HCT116 (cell line): Measurements from ENCODE around the gene ECE2. TPM values are rescaled to one million over a fixed set of nuclear protein-coding genes. Genes with fewer than 3 reads are reported as not detected.

Experiments
- ATAC-seq: fragments of 200-7000 bp; cut with Tn5 transposase; 2 replicates; pipeline ENCODE4 v1.9.1; 2020; ENCODE audit warnings: mild to moderate bottlenecking, moderate library complexity
- BruUV-seq: library from RNA; stranded (reverse); fragments of 400-500 nt; replicated peaks from 2 replicates; lab custom pipeline; 2021; lab: Mats Ljungman, UMichigan
- CTCF ChIA-PET: fragments of 300-600 bp; sonication (Branson Sonifier 250); formaldehyde crosslinking; loops from one replicate; lab custom pipeline; 2021; ENCODE audit warnings: antibody characterized with exemption; lab: Charles Lee
- POLR2A ChIA-PET: fragments of 300-600, 350-600 bp; sonication (Branson Sonifier 250); formaldehyde crosslinking; loops from one replicate; lab custom pipeline; 2021; ENCODE audit warnings: antibody characterized with exemption; lab: Charles Lee
- RAD21 ChIA-PET, 2 experiments: fragments of 300-600 bp; sonication (Branson Sonifier 250); formaldehyde crosslinking; loops; one replicate each; lab custom pipeline; 2023; ENCODE audit warnings: low total read pairs in 2 of 2; ENCODE audit not compliant: uncharacterized antibody in 2 of 2, unreplicated experiment in 2 of 2, low non-redundant PET in 1 of 2; lab: Charles Lee
- DNase-seq: peaks from one replicate; pipeline ENCODE4 v3.0.0-alpha.2; 2010; ENCODE audit warnings: low read depth, low spot score
- H2AFZ ChIP-seq: fragments of 200-600 bp; shearing (Covaris generic), sonication (generic); 2 replicates; pipeline ENCODE4 v1.6.1; 2017; ENCODE audit warnings: low read depth, mixed run types, mixed read lengths, antibody characterized with exemption, low read length; ENCODE audit not compliant: poor library complexity, severe bottlenecking
- H3K27ac ChIP-seq: 2 replicates; pipeline ENCODE4 v1.5.1; 2012; ENCODE audit warnings: low read depth, low read length
- H3K27me3 ChIP-seq: fragments of 200-600 bp; sonication (generic); 2 replicates; pipeline ENCODE4 v1.6.1; 2016; ENCODE audit warnings: mixed run types, low read length, mixed read lengths; ENCODE audit not compliant: insufficient read depth
- H3K36me3 ChIP-seq, 2 experiments: fragments of 200-500 bp in 1 of 2; fragments of 200-600 bp in 1 of 2; sonication (Bioruptor generic) in 1 of 2; sonication (generic) in 1 of 2; 2 replicates each; pipeline versions ENCODE4 v1.5.1 to v1.6.1; 2014 to 2016; ENCODE audit warnings: low read length in 2 of 2, inconsistent platforms in 1 of 2, mixed read lengths in 1 of 2, mixed run types in 1 of 2; ENCODE audit not compliant: insufficient read depth in 2 of 2, control insufficient read depth in 1 of 2
- H3K4me1 ChIP-seq, 2 experiments: fragments of 200-600 bp in 1 of 2; sonication (generic) in 1 of 2; 2 replicates each; pipeline versions ENCODE4 v1.5.1 to v1.6.1; 2012 to 2017; ENCODE audit warnings: low read length in 2 of 2, inconsistent platforms in 1 of 2, mild to moderate bottlenecking in 1 of 2, mixed read lengths in 1 of 2, mixed run types in 1 of 2, moderate library complexity in 1 of 2; ENCODE audit not compliant: insufficient read depth in 2 of 2, control insufficient read depth in 1 of 2
- H3K4me2 ChIP-seq: fragments of 200-600 bp; sonication (generic); 2 replicates; pipeline ENCODE4 v1.6.1; 2017; ENCODE audit warnings: mixed run types, low read length, mixed read lengths
- H3K4me3 ChIP-seq, 2 experiments: fragments of 200-600 bp in 1 of 2; sonication (generic) in 1 of 2; replicated peaks in 1 of 2; 2 replicates each; pipeline ENCODE4 v1.5.1; 2011 to 2016; ENCODE audit warnings: low read length in 2 of 2, control low read depth in 1 of 2, low read depth in 1 of 2, mild to moderate bottlenecking in 1 of 2, mixed read lengths in 1 of 2, mixed run types in 1 of 2
- H3K79me2 ChIP-seq: fragments of 200-600 bp; sonication (generic); 2 replicates; pipeline ENCODE4 v1.6.1; 2017; ENCODE audit warnings: mild to moderate bottlenecking, mixed run types, low read length, moderate library complexity, mixed read lengths; ENCODE audit not compliant: insufficient read depth
- H3K9ac ChIP-seq: fragments of 200-600 bp; sonication (generic); 2 replicates; pipeline ENCODE4 v1.6.1; 2016; ENCODE audit warnings: low read length, mixed read lengths
- H3K9me2 ChIP-seq: fragments of 200-600 bp; sonication (generic), shearing (Covaris generic); 2 replicates; pipeline ENCODE4 v1.6.1; 2017; ENCODE audit warnings: mixed run types, mild to moderate bottlenecking, moderate library complexity; ENCODE audit not compliant: insufficient read depth
- H3K9me3 ChIP-seq, 2 experiments: fragments of 200-500 bp in 1 of 2; fragments of 200-600 bp in 1 of 2; sonication (Bioruptor generic) in 1 of 2; sonication (generic) in 1 of 2; 2 replicates each; pipeline ENCODE4 v1.6.1; 2014 to 2017; ENCODE audit warnings: low read length in 2 of 2, mixed read lengths in 2 of 2, inconsistent platforms in 1 of 2, low read depth in 1 of 2, mild to moderate bottlenecking in 1 of 2, mixed run types in 1 of 2, moderate library complexity in 1 of 2; ENCODE audit not compliant: control insufficient read depth in 1 of 2, insufficient read depth in 1 of 2
- H4K20me1 ChIP-seq: fragments of 200-600 bp; sonication (generic), shearing (Covaris generic); 2 replicates; pipeline ENCODE4 v1.6.1; 2017; ENCODE audit warnings: mixed run types, mild to moderate bottlenecking, moderate library complexity; ENCODE audit not compliant: insufficient read depth
- CBX3 ChIP-seq: IDR thresholded peaks from 2 replicates; pipeline ENCODE4 v1.6.1; 2012; ENCODE audit warnings: low read depth
- EGR1 ChIP-seq: IDR thresholded peaks from 2 replicates; pipeline ENCODE4 v1.6.1; 2012; ENCODE audit warnings: low read depth
- EZH2 ChIP-seq: fragments of 200-600 bp; sonication (generic); IDR thresholded peaks from 2 replicates; pipeline ENCODE4 v1.6.1; 2017; ENCODE audit warnings: antibody characterized with exemption, mixed run types
- EZH2phosphoT487 ChIP-seq: fragments of 200-600 bp; IDR thresholded peaks from 2 replicates; pipeline ENCODE4 v1.6.1; 2018; ENCODE audit warnings: antibody characterized with exemption, borderline replicate concordance
- FOSL1 ChIP-seq: IDR thresholded peaks from 2 replicates; pipeline ENCODE4 v1.6.1; 2012; ENCODE audit warnings: low read depth
- JUND ChIP-seq: IDR thresholded peaks from 2 replicates; pipeline ENCODE4 v1.6.1; 2012
- POLR2A ChIP-seq: IDR thresholded peaks from 2 replicates; pipeline ENCODE4 v1.7.0; 2011; ENCODE audit warnings: borderline replicate concordance; ENCODE audit not compliant: insufficient read depth, insufficient read length; ENCODE audit errors: extremely low read depth
- POLR2AphosphoS5 ChIP-seq: IDR thresholded peaks from 2 replicates; pipeline ENCODE4 v1.6.1; 2011; ENCODE audit warnings: mild to moderate bottlenecking, low read depth, low read length, moderate library complexity
- SP1 ChIP-seq: IDR thresholded peaks from 2 replicates; pipeline ENCODE4 v1.6.1; 2012; ENCODE audit warnings: low read depth
- YY1 ChIP-seq: IDR thresholded peaks from 2 replicates; pipeline ENCODE4 v1.6.1; 2011; ENCODE audit warnings: low read length, low read depth, moderate library complexity, mild to moderate bottlenecking; ENCODE audit not compliant: insufficient replicate concordance; ENCODE audit errors: extremely low read depth
- ZNF274 ChIP-seq: fragments of 200-500 bp; sonication (Bioruptor generic); IDR thresholded peaks from 2 replicates; pipeline ENCODE4 v1.6.1; 2014; ENCODE audit warnings: mild to moderate bottlenecking, low read depth, low read length, inconsistent platforms
- intact Hi-C: fragments of 100-400 bp; cut with micrococcal nuclease; formaldehyde crosslinking; loops from 2 replicates; pipeline ENCODE4 v1.10.0; 2022
- total RNA-seq: library from RNA; stranded (reverse); gene quantifications from one replicate; pipeline ENCODE4 v1.2.1, GENCODE V29; 2021; ENCODE audit not compliant: unreplicated experiment
- TF ChIP-seq, protein P1 (sequence below), 3 experiments: fragments of 200-600 bp in 1 of 3; sonication (generic) in 1 of 3; IDR thresholded peaks in 2 of 3; conservative IDR thresholded peaks in 1 of 3; 2 replicates each; pipeline ENCODE4 v1.5.1; 2012 to 2017; ENCODE audit warnings: low read depth in 2 of 3, low read length in 2 of 3, antibody characterized with exemption in 1 of 3, borderline replicate concordance in 1 of 3, control low read depth in 1 of 3, mild to moderate bottlenecking in 1 of 3, mixed read lengths in 1 of 3, mixed run types in 1 of 3, moderate library complexity in 1 of 3; ENCODE audit not compliant: insufficient read depth in 1 of 3

The ECE2 gene
- total RNA-seq, 1 experiment from 2014 or later, result not detected

GRCh38 chr3:184249412-184250166 is 26.2 kb upstream of the ECE2 start, which contains the start of gene EEF1AKMT4 (continued):
- TF ChIP-seq CBX3, result no peak
- TF ChIP-seq EGR1, result no peak

DNA sequence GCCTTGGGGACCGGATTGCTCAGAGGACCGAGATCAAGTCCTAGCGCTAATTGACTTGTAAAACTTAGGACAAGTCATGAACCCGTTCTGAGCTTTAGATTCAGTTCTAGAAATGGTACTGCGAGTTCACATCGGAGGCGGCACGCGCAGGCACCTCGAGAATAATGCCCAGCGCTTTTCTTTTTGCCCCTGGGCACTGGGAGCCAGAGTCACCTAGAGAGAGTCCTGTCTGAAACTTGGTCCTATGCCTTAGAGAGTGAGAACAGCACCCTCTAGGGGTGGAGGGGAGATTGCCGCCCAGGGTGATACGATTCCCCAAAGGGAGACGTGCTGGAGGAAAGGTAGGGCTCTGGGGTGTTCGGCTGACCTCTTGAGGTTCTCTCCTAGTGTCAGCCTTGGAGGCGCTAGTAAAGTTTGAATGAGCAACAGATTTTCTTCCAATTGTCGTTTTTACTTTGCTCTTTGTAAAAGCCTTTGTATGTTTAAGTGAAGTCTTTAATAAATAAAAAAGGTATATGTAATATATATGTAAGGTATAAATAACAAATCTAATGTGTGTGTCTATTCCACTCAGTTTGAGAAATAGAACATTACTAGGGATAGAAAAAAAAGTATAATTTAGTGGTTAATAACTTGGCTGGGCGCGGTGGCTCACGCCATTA is 25.5 kb upstream of the ECE2 start:
- Histone ChIP-seq H3K4me1 (peaks cover 3 to 9% of the 10 kb centered on the region in 2 experiments; a peak in 2 of 4 replicates), H3K4me3 (peak overlapping the region; percentile 89 to 100), H3K27me3 (no peaks in the 10 kb centered on the region), H3K4me2 (peak overlapping the region; percentile 99), H3K79me2 (peaks cover 58% of the 10 kb centered on the region), H3K9me3 (no peaks in the 10 kb centered on the region), H2AFZ (peak overlapping the region; percentile 8), H3K36me3 (peaks cover 0 to 9% of the 10 kb centered on the region in 2 experiments; a peak in 1 of 4 replicates), H3K9ac (peak overlapping the region; percentile 99), H3K9me2 (no peaks in the 10 kb centered on the region), H4K20me1 (no peaks in the 10 kb centered on the region), H3K27ac (peak overlapping the region; percentile 82)
- ChIA-PET POLR2A (no interaction called here), RAD21 (no interaction called here), CTCF (interaction anchor here (0.7 to 1.1 kb wide), 8 partner anchors 10 to 355 kb away, joined by 3 to 7 read pairs (median 4); no protein-coding TSS in a partner anchor)
- intact Hi-C loops, result loop anchor here (1.0 kb wide), 1 partner anchor 34 kb away; no protein-coding TSS in a partner anchor
- no TSS peak for BruUV-seq
- TF ChIP-seq ZNF274 (no peak), EZH2 (no peak), POLR2A (no peak), JUND (no peak), CBX3 (no peak), POLR2AphosphoS5 (peak; percentile 64), FOSL1 (no peak), EZH2phosphoT487 (no peak), YY1 (peak; percentile 58), SP1 (no peak)
- TF ChIP-seq, protein P1, sequence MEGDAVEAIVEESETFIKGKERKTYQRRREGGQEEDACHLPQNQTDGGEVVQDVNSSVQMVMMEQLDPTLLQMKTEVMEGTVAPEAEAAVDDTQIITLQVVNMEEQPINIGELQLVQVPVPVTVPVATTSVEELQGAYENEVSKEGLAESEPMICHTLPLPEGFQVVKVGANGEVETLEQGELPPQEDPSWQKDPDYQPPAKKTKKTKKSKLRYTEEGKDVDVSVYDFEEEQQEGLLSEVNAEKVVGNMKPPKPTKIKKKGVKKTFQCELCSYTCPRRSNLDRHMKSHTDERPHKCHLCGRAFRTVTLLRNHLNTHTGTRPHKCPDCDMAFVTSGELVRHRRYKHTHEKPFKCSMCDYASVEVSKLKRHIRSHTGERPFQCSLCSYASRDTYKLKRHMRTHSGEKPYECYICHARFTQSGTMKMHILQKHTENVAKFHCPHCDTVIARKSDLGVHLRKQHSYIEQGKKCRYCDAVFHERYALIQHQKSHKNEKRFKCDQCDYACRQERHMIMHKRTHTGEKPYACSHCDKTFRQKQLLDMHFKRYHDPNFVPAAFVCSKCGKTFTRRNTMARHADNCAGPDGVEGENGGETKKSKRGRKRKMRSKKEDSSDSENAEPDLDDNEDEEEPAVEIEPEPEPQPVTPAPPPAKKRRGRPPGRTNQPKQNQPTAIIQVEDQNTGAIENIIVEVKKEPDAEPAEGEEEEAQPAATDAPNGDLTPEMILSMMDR (IDR thresholded peaks at IDR 0.05 in 2 of 3, conservative IDR thresholded peaks at IDR 0.05 in 1 of 3; ENCODE audit: borderline replicate concordance in 1 of 3, insufficient read depth in 1 of 3, low read depth in 2 of 3, low read length in 2 of 3), result peak in 2 of 3 experiments; percentile 96 to 98; a peak in 4 of 6 replicates
- DNase-seq, result peak; percentile 91
- peak; percentile 76 for ATAC-seq
